Amniotic stem cell (primary cell): ENCODE results near the gene RNLS.
"Not testable (repeated sequence)": the region's sequence is repeated elsewhere in the genome, so short reads cannot be mapped to it uniquely, and the experiment has no call there.

Experiments
- DNase-seq: peaks from one replicate; lab custom pipeline; 2025; lab: John Stamatoyannopoulos, UW

The RNLS gene

DNA sequence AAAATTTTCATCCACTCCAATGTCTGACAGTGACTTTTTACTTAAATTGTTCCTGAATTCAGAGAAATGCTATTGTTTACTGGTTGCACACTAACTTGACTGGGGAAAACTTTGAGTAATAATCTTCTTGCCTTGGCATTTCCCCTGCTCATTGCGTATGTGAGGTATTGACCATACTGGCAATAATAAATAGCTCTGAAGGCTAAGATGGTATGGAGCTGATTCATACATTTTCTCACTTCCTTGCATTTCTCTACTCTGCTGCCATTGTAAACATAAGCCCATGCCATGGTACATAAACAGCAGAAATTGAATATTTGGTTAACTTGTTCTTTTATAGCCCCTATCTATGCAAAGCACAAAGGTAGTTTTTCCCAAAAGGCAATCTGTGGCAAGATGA lies 290.0 kb downstream of the RNLS start:
- no peak for DNase-seq

GRCh38 chr10:88292185-88292514 lies 291.0 kb downstream of the RNLS start:
- no peak for DNase-seq

GRCh38 chr10:88291289-88292184 lies 291.6 kb downstream of the RNLS start:
- DNase-seq = no peak

GRCh38 chr10:88289342-88289741 lies 293.8 kb downstream of the RNLS start:
- DNase-seq = no peak

DNA sequence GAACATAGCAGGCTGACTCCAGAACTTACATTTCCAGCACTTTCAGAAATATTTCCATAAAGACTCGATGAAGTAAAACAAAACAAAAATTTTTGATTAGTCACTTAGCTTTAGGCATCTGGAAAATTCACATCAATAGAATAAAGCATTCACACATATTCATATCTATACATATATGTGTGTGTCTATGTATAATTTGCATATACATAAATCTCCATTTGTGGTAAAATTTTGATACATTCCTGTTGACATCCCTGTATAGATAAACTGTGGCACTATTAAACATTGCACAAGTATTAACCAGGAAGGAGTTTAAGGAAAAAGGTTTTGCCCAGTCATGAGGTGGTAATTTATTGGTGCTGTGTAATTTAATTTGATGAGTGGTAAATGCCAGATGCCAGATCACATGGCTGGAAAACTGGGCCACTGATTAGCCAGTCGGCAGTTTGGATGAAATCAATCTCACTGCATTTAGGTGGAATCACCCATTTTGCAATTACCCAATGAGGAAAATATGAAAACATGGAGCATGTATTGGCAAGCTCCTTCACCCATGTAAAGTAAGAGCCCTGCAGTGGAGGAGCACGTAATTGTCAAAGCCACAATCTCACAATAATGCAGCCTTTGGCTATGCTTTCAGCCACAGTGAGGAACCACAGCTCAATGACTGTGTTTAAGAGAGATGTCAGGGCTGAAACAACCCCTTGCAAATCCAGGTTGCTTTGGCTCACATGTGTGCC lies 294.6 kb downstream of the RNLS start:
- DNase-seq = no peak

DNA sequence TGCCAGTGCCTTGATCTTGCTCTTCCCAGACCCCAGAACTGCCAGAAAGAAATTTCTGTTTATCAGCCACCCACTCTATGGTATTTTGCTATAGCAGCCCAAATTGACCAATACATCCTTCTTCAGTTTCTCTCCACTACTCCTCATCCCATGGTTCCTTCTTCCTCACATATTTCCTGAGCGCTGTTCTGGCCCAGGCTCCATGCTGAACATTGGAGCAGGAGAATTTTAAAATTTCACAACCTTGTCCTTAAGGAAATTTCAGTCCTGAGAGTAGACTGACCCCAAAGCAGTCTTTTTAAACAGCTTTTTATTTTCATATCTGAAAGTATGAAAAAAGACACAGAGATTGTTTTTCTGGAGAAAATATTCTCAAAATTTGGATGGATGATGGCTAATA lies 297.1 kb downstream of the RNLS start:
- DNase-seq = no peak

- no peak for DNase-seq
These were observed 301.3 kb downstream of the RNLS start for GRCh38 chr10:88281592-88282347.

DNA sequence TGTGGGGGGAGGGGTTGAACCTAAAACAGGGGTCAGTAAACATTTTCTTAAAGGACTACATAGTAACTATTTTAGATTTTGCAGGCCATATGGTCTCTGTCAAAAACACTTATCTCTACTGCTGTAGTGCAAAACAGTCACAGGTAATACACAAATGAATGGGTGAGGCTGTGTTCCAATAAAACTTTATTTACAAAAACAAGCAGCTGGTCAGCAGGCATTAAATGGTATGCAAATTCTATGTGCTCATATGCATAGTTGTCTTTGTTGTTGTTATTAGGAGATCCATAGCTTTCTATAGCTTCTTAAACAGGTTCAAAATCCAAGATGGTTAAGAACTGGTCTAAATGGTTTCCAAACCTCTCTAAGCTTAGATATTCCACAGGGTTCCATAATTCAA lies 302.6 kb downstream of the RNLS start:
- DNase-seq = no peak

DNA sequence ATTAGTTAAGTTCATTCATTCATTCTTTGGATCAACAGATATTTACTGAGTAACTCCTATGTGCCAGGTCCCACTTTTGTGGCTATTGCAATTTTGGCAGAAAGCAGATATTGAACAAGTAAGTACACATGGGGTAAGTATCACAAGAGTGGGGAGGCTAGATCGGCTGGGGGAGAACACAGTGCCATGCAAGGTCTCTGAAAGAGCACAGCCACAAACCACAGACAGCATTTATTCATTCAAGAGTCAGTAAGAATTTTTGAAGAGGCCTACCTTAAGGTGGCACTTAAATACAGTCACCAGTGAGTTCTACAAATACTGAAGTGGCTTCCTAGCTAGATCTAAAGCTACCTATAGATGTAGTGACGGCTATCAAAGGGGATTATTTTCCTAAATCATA lies 304.2 kb downstream of the RNLS start:
- no peak for DNase-seq

DNA sequence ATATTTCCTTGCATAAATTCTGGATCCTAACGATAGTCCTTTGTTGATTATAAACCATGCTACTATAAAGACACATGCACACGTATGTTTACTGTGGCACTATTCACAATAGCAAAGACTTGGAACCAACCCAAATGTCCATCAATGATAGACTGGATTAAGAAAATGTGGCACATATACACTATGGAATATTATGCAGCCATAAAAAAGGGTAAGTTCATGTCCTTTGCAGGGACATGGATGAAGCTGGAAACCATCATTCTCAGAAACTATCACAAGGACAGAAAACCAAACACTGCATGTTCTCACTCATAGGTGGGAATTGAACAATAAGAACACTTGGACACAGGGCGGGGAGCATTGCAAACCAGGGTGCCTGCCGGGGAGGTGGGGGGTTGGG lies 306.2 kb downstream of the RNLS start:
- not testable (repeated sequence) for DNase-seq

DNA sequence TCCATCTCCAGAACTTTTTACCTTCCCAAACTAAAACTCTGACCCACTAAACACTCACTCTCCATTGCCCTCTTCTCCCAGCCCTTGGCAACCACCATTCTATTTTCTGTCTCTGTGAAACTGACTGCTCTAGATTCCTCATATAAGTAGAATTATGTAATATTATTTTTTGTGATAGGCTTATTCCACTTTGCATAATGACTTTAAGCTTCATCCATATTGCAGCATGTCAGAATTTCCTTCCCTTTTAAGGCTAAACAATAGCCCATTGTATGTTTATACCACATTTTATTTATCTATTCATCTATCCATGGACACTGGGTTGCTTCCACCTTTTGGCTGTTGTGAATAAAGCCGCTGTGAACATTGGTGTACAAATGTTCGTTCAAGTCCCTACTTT lies 308.8 kb downstream of the RNLS start:
- no peak for DNase-seq

DNA sequence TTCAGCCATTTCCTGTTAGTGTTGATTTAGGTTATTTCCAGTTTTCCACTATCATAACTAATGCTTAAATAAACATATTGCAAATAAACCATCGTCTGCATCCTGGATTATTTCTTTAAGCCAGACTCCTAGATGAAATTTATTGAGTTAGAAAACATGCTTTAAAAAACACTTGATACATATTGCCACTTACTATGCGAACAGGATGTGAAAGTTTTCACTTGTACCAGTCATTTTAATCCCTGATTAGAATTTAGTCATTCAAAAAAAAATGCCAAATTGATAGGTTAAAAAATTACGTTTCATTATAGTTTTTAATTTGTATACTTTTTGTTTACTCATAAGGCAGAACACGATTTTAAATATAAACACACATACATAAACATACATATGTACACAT lies 309.6 kb downstream of the RNLS start:
- no peak for DNase-seq

- DNase-seq = no peak
These were observed 311.2 kb downstream of the RNLS start for GRCh38 chr10:88271761-88272543.

GRCh38 chr10:88270871-88271713 lies 312.0 kb downstream of the RNLS start:
- no peak for DNase-seq

DNA sequence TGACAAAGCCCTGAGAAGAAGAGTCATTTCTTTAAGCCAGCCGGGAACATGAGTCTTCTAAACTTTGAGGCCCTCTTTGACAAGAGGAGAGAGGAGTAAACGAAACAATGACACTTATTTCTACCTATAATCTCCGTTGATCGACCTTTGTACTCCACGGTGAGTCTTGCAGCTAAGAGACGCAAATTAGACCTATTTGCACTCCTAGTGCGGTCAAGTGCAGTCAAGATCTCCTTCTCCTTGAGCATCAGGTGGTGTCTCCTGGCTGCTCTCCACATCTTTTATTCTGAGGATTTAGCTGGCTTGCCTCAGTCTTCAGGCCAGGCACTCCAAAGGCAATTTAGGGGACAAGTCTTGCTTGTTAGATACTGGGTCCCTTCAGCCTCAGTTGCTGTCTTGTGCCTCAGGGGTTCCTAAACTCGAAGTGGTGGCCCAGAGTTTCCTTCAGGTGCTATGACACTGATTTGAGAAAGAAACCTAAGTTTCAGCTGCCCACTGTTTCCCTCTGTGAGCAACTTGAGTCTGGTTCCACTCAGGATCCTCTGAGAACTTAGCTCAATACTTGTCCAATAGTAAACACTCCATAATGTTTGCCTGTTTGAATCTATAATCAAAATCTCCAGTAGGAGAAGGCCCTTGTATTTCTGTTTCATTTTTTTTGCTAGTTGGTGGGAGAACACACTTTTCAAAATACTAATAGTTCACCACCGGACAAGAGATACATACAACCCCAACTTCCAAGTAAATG lies 312.9 kb downstream of the RNLS start:
- no peak for DNase-seq

GRCh38 chr10:88262591-88263234 lies 320.4 kb downstream of the RNLS start:
- DNase-seq = no peak

DNA sequence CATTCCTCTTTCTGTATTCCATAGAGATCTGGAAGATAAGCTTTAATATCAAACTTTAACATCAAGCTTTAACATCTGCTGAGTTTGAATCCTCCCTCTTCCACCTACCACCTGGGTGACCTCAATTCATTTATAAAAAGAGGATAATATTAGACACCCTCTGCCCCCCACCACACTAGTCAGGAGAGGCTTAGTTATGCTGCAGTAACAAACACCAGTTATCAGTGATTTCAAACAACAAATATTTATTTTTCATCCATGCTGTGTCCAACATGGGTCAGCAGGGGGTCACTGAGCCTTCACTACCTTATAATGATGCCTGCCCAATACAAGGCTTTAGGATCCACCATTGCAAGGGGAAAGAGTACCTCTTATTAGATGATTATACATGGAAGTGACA lies 322.0 kb downstream of the RNLS start:
- DNase-seq = no peak

DNA sequence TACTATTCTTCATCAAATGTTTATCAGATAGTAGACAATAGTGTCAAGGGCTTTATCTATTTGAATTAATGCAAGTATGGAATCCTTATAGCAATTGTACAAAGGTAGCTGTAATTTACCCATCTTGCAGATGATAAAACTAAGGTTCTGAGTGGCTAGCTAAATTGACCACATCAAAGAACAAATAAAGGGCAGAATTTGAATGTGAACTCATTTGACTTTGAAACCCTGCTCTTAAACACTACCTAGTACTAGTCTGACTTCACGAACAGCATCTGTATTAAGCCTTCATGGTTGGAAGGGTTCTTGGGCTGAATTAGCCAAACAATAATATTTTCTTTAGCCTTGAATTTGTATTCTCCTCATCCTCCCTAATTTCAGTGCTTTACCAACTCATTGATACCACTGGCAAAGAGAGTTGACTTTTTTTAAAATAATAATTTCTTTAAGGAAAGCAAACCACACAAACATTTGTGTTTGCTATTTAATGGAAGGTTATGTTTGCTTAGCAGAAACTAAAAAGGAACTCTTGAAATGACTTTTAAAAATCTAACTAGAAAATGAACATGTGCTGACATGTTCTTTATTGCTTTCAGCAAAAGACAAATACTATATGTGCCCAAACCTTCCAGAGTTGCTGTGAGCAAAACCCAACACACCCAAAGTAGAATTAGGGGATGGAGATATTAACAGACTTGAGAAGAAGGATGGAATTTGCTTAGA lies 322.6 kb downstream of the RNLS start:
- no peak for DNase-seq

GRCh38 chr10:88259381-88259780 lies 323.7 kb downstream of the RNLS start:
- DNase-seq = no peak
